OCI-LY7 (cell line): Measurements from ENCODE around the gene PIAS2.

Source experiments
- EZH2phosphoT487 ChIP-seq: fragments of 200-600 bp; sonication (generic); IDR thresholded peaks from 2 replicates; pipeline ENCODE4 v1.6.1; 2018; ENCODE audit warnings: low read depth, borderline replicate concordance, mild to moderate bottlenecking, mixed run types, antibody characterized with exemption, low read length, moderate library complexity, mixed read lengths
- TF ChIP-seq, protein P1 (sequence below): fragments of 200-600 bp; sonication (generic); conservative IDR thresholded peaks from 2 replicates; pipeline ENCODE4 v1.5.1; 2014; ENCODE audit warnings: mild to moderate bottlenecking, antibody characterized with exemption, low read length, moderate library complexity, mixed read lengths

DNA sequence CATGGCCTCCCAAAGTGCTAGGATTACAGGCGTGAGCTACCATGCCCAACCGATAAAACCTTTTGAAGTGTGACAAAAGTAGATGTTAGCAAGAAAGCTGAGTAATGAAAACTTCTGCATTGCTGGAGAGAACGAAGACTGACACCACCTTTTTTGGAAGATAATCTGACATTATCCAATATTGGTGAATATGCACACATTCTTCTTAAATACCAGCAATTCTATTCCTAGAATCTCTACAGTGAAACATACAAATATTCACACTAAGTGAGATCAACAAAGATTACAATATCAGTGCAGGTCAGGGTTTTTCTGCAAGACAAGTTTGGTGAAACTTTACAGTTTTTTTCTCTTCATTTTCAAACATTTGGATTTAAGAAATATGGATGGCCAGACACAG is 7.8 kb downstream of the PIAS2 start:
- TF ChIP-seq, protein P1, sequence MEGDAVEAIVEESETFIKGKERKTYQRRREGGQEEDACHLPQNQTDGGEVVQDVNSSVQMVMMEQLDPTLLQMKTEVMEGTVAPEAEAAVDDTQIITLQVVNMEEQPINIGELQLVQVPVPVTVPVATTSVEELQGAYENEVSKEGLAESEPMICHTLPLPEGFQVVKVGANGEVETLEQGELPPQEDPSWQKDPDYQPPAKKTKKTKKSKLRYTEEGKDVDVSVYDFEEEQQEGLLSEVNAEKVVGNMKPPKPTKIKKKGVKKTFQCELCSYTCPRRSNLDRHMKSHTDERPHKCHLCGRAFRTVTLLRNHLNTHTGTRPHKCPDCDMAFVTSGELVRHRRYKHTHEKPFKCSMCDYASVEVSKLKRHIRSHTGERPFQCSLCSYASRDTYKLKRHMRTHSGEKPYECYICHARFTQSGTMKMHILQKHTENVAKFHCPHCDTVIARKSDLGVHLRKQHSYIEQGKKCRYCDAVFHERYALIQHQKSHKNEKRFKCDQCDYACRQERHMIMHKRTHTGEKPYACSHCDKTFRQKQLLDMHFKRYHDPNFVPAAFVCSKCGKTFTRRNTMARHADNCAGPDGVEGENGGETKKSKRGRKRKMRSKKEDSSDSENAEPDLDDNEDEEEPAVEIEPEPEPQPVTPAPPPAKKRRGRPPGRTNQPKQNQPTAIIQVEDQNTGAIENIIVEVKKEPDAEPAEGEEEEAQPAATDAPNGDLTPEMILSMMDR, result no peak
- TF ChIP-seq EZH2phosphoT487, result no peak
